ENCODE results near the gene GPC5.

GPC5 gene

DNA sequence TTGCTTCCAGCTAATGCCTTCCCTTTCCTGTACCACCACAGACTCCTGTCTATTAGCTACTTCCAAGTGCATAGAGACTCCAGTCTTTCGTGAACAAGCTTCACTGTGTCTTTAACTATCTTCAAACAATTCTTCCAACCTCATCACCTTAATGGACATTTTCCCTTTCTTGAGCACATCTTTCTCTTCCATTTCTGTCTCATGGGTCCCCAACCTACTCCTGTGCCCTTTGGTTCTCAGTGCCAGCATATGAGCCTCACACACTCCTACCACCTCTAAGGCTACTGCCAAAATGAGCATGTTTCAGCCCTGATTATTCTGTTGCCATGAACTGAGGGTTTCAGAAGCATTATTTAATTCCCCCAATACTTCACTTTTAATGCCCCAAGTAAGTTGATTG lies 360.3 kb downstream of the GPC5 start:
- Histone ChIP-seq H3K27me3 (no peaks in the 10 kb centered on the region), H3K4me1 (no peaks in the 10 kb centered on the region), H3K36me3 (no peaks in the 10 kb centered on the region), H3K27ac (no peak overlapping the region), H3K9me3 (no peaks in the 10 kb centered on the region), H3K4me3 (no peak overlapping the region)
- DNase-seq = no peak
- intact Hi-C loops (cut with DNase I; ENCODE audit: low total_unique reads) = no loop called here
- TF ChIP-seq CTCF (IDR thresholded peaks at IDR 0.05) = no peak

GRCh38 chr13:91762957-91763356 lies 364.5 kb downstream of the GPC5 start:
- H3K9me3 ChIP-seq = no peaks in the 10 kb centered on the region
- no peak for DNase-seq
- TF ChIP-seq CTCF (IDR thresholded peaks at IDR 0.05) = no peak
- no peaks in the 10 kb centered on the region for H3K4me1 ChIP-seq
- H3K27ac ChIP-seq = no peak overlapping the region
- H3K4me3 ChIP-seq = no peak overlapping the region
- H3K36me3 ChIP-seq = no peaks in the 10 kb centered on the region
- intact Hi-C loops (cut with DNase I; ENCODE audit: low total_unique reads) = no loop called here
- no peaks in the 10 kb centered on the region for H3K27me3 ChIP-seq

DNA sequence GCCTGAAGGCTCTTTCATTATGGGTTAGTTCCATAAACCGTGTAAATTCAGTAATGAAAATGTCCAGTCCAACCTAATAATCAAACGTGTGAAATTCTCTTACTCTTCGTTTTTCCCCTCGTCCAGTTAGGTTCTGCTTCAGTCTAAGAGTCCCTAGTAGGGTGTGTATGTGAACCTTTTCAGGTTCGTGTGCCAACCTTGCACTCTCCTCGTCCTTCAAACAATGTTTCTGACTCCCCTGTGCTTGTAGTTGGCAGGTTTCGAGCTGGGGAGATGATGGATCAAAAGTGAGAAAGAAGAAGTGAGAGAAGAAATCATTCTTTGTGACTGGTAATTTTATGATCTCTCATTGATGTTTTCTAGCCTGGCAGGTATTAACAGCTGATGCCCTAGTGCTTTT lies 366.1 kb downstream of the GPC5 start:
- no peaks in the 10 kb centered on the region for H3K9me3 ChIP-seq
- intact Hi-C loops (cut with DNase I; ENCODE audit: low total_unique reads) = no loop called here
- H3K27me3 ChIP-seq = no peaks in the 10 kb centered on the region
- TF ChIP-seq CTCF (IDR thresholded peaks at IDR 0.05) = no peak
- H3K4me3 ChIP-seq = no peak overlapping the region
- H3K36me3 ChIP-seq = no peaks in the 10 kb centered on the region
- DNase-seq = no peak
- no peaks in the 10 kb centered on the region for H3K4me1 ChIP-seq
- no peak overlapping the region for H3K27ac ChIP-seq

DNA sequence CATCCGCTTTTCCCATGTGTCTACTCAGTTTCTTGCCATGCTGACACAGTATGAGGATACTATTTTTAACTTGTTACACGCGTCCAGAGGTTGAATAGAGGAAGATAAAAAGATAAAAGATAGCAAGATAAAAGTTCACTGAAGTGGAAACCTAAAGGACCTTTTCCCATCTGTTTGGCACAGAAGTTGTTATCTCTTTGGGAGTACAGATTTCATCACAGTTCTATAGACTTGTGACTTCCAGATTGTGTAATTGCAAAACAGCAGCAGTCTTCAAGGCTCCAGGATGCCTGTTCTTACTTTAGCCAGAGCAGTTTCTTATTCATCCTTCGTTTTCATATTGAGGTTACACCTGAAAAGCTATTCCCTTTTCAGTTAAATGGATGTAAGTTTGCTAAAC lies 369.2 kb downstream of the GPC5 start:
- Histone ChIP-seq H3K27me3 (no peaks in the 10 kb centered on the region), H3K9me3 (no peaks in the 10 kb centered on the region), H3K27ac (no peak overlapping the region), H3K36me3 (no peaks in the 10 kb centered on the region), H3K4me3 (no peak overlapping the region), H3K4me1 (no peaks in the 10 kb centered on the region)
- no peak for TF ChIP-seq CTCF (IDR thresholded peaks at IDR 0.05)
- intact Hi-C loops (cut with DNase I; ENCODE audit: low total_unique reads) = no loop called here
- no peak for DNase-seq

DNA sequence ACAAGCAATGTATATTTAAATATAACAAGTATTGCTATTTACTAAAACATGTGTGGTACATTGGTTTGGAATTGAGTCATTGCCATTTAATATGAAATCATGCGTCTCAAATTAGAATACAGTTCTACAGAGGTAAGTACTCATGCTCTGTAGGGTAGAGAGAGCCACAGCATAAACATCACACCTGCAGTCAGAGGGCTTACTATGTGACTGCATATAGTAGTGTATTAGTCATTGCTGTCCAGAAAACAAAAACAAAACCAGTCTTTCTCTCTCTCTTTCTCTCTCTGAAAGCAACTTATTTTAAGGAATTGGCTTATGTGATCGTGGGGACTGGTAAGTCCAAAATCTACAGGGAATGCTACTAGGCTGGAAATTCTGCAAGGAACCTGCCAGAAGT lies 370.3 kb downstream of the GPC5 start:
- Histone ChIP-seq H3K27ac (no peak overlapping the region), H3K4me1 (no peaks in the 10 kb centered on the region), H3K4me3 (no peak overlapping the region), H3K36me3 (no peaks in the 10 kb centered on the region), H3K27me3 (no peaks in the 10 kb centered on the region), H3K9me3 (no peaks in the 10 kb centered on the region)
- no peak for DNase-seq
- no peak for TF ChIP-seq CTCF (IDR thresholded peaks at IDR 0.05)
- intact Hi-C loops (cut with DNase I; ENCODE audit: low total_unique reads) = no loop called here

DNA sequence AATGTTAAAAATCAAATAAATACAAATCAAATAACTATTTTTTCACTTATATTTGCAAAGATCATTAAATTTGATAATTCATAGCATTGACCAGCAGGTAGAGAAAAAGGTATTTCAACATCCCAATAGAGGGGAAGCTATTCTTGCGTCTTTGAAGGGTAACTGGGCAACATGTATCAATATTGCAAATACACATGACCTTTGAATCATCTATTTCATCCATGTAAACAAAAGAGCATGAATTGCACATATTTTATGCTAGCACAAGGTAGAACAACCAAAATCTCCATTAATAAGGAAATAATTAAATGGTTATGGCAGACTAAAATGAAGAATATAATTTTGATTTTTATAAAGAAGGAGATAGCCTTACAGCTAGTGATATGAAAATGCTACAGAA lies 372.8 kb downstream of the GPC5 start:
- no peaks in the 10 kb centered on the region for H3K9me3 ChIP-seq
- no peaks in the 10 kb centered on the region for H3K36me3 ChIP-seq
- H3K27me3 ChIP-seq = no peaks in the 10 kb centered on the region
- H3K4me1 ChIP-seq = no peaks in the 10 kb centered on the region
- no peak overlapping the region for H3K4me3 ChIP-seq
- intact Hi-C loops (cut with DNase I; ENCODE audit: low total_unique reads) = no loop called here
- DNase-seq = no peak
- TF ChIP-seq CTCF (IDR thresholded peaks at IDR 0.05) = no peak
- H3K27ac ChIP-seq = no peak overlapping the region

All from tibial artery (tissue), 4 donors.